SK-N-MC (cell line): ENCODE data around the gene TMBIM4.
"Not testable (repeated sequence)": the region's sequence is repeated elsewhere in the genome, so short reads cannot be mapped to it uniquely, and the experiment has no call there.

Experiments
- EZH2 ChIP-seq: fragments of 200-600 bp; sonication (generic); IDR thresholded peaks from one replicate; pipeline ENCODE4 v1.6.1; 2017; ENCODE audit warnings: antibody characterized with exemption
- POLR2AphosphoS5 ChIP-seq: IDR thresholded peaks from 2 replicates; pipeline ENCODE4 v1.6.1; 2012; ENCODE audit warnings: mild to moderate bottlenecking, low read depth, low read length, borderline replicate concordance

GRCh38 chr12:66213011-66213410 lies 43.2 kb upstream of the TMBIM4 start:
- not testable (repeated sequence) for TF ChIP-seq POLR2AphosphoS5, EZH2
